Measurements from ENCODE around the gene CAMKK2.
"Not testable (repeated sequence)": the region's sequence is repeated elsewhere in the genome, so short reads cannot be mapped to it uniquely, and the experiment has no call there.

Gene CAMKK2

GRCh38 chr12:121296618-121297434 lies at the start of gene CAMKK2:
Gene CAMKK2 (minus strand): TSS chr12:121296709. CDS start chr12:121274526, 22,183 bp downstream.
- DNase-seq (ENCODE audit: low spot score), result peak; percentile 85

GRCh38 chr12:121345151-121345815 lies 48.8 kb upstream of the CAMKK2 start:
- DNase-seq (ENCODE audit: low spot score), result peak; percentile 95

DNA sequence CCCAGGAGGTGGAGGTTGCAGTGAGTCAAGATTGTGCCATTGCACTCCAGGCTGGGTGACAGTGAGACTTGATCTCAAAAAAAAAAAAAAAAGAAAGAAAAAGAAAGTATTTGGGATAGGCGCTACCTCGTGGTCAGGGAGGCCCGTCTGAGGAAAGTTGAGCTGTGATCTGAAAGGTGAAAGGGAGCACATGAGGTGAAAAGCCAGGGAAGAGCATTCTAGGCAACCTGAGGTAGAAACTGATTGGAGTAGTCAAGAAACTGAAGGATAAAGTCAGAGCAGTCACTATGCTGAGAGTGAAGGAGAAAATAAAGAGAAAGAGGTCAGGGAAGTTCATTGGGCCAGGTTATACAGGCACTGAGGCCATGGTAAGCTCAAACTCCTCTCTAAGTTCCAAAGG lies 48.0 kb upstream of the CAMKK2 start:
- DNase-seq (ENCODE audit: low spot score), result no peak

- DNase-seq (ENCODE audit: low spot score), result no peak
Observed at GRCh38 chr12:121337416-121337815, 40.9 kb upstream of the CAMKK2 start.

GRCh38 chr12:121334513-121335343 lies 38.2 kb upstream of the CAMKK2 start:
- DNase-seq (ENCODE audit: low spot score), result peak; percentile 79

GRCh38 chr12:121333747-121334146 lies 37.2 kb upstream of the CAMKK2 start:
- no peak for DNase-seq (ENCODE audit: low spot score)

DNA sequence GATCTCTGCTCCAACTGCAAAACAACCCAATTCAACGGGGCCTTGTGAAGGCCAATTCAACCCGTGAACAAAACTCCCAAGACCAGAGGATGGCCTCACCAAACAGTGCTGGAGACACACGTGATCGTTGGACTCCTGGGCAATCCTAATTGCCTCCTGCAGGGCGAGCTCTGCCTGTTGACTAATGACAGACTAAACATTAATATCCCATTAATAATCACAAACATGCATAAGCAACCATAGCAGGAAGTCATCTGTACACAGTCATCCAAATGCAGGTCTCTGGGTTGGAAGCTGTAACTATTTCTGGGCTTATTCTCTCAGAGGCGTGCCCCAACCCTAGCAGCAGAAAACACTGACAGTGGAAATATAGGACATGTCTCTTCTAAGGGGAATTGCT lies 34.7 kb upstream of the CAMKK2 start:
- DNase-seq (ENCODE audit: low spot score), result no peak

DNA sequence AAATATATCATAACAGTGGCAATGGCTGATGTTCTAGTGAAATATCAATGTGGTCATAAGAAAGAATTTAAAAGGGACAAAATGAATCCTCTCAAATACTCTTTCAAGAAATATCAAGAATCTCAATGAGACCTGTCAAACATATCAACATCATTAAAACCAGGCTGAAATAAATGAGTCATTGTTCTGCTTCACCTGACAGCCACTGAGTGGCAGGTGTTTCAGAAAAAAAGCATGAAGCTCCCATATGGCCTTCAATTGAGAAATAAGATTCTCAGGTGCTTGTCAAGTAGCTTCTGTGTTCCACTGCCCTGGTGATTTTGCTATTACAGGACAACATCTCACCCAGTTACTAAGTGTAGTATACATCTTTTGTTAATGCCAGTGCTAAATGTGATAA lies 34.2 kb upstream of the CAMKK2 start:
- no peak for DNase-seq (ENCODE audit: low spot score)

- no peak for DNase-seq (ENCODE audit: low spot score)
Observed at GRCh38 chr12:121330195-121330594, 33.7 kb upstream of the CAMKK2 start.

- DNase-seq (ENCODE audit: low spot score), result no peak
Observed at GRCh38 chr12:121328620-121329019, 32.1 kb upstream of the CAMKK2 start.

- peak; percentile 90 for DNase-seq (ENCODE audit: low spot score)
Observed at GRCh38 chr12:121326996-121327674, 30.6 kb upstream of the CAMKK2 start.

- no peak for DNase-seq (ENCODE audit: low spot score)
Observed at GRCh38 chr12:121325922-121326396, 29.4 kb upstream of the CAMKK2 start.

DNA sequence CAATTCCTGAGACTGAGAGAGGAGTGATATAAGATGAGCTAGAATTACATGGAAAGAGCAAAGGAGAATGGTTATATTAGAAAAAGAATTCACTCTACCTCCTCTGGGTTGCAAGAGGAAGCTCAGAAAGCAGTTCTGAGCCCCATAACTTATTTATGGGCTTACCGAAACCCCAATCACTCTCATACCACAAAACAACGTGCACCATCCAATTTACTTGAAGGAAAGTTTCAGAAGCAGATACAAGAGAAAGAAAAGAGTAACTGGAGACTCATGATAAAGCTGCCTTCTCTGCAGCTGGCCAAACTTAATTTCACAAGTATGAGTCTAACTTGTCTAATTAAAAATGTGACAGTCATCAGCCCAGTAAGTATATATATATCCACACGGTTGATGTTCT lies 27.4 kb upstream of the CAMKK2 start:
- DNase-seq (ENCODE audit: low spot score), result no peak

- DNase-seq (ENCODE audit: low spot score), result no peak
Observed at GRCh38 chr12:121318121-121318520, 21.6 kb upstream of the CAMKK2 start.

DNA sequence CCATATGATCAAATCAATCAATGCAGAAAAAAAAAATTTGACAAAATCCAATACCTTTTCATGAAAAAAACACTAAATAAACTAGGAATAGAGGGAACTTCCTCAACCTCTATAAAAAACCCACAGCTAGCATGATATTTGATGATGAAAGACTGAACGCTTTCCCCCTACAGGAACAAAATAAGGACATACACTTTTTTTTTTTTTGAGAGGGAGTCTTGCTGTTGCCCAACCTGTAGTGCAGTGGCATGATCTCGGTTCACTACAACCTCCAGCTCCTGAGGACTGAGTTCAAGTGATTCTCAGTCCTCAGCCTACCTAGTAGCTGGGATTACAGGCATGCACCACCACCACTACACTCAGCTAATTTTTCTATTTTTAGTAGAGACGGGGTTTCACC lies 17.9 kb upstream of the CAMKK2 start:
- DNase-seq (ENCODE audit: low spot score), result no peak

DNA sequence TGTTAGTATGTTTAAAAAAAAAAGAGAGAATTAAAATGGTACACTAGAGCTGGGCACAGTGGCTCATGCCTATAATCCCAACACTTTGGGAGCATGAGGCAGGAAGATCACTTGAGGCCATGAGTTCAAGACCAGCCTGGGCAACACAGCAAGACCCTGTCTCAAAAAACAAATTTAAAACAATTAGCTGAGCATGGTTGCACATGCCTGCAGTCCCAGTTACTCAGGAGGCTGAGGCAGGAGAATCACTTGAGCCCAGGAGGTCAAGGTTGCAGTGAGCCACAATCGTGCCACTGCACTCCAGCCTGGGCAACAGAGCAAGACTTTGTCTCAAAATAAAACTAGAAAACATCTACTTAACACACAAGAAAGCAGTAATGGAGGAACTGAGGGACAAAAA lies 13.7 kb upstream of the CAMKK2 start:
- not testable (repeated sequence) for DNase-seq (ENCODE audit: low spot score)

DNA sequence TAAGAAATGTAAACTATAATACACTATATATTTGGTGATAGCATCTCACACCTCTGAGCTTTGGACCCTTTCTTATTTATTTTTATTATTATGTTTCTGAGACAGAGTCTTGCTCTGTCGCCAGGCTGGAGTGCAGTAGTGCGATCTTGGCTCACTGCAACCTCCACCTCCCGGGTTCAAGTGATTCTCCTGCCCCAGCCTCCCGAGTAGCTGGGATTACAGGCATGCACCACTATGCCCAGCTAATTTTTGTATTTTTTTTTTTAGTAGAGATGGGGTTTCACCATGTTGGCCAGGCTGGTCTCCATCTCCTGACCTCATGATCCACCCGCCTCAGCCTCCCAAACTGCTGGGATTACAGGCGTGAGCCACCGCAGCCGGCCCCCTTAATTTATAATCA lies 10.9 kb upstream of the CAMKK2 start:
- DNase-seq (ENCODE audit: low spot score), result not testable (repeated sequence)

GRCh38 chr12:121304306-121304705 lies 7.8 kb upstream of the CAMKK2 start:
- no peak for DNase-seq (ENCODE audit: low spot score)

GRCh38 chr12:121301876-121302275 lies 5.4 kb upstream of the CAMKK2 start:
- DNase-seq (ENCODE audit: low spot score), result no peak

- no peak for DNase-seq (ENCODE audit: low spot score)
Observed at GRCh38 chr12:121300083-121300819, 3.7 kb upstream of the CAMKK2 start.

GRCh38 chr12:121299662-121300061 lies 3.2 kb upstream of the CAMKK2 start:
- DNase-seq (ENCODE audit: low spot score), result no peak

Measured in globus pallidus (tissue), 1 donor.